PFSK-1 (cell line): ENCODE measurements around the gene CTPS1.

Experiments used
- FOXP2 ChIP-seq: optimal IDR thresholded peaks from 2 replicates; pipeline ENCODE3; 2011; ENCODE audit warnings: borderline replicate concordance, control low read depth, inconsistent platforms; ENCODE audit not compliant: insufficient read depth; ENCODE audit errors: extremely low read length, extremely low read depth
- POLR2AphosphoS5 ChIP-seq: IDR thresholded peaks from 2 replicates; pipeline ENCODE4 v1.6.1; 2012; ENCODE audit warnings: low read depth, mild to moderate bottlenecking, control low read depth, low read length, moderate library complexity
- SIN3A ChIP-seq: IDR thresholded peaks from 2 replicates; pipeline ENCODE4 v1.6.1; 2012; ENCODE audit warnings: mild to moderate bottlenecking, low read length, moderate library complexity, borderline replicate concordance; ENCODE audit not compliant: insufficient read depth
- TAF1 ChIP-seq: IDR thresholded peaks from 2 replicates; pipeline ENCODE4 v1.6.1; 2012; ENCODE audit warnings: low read length, control low read depth, borderline replicate concordance; ENCODE audit not compliant: insufficient read depth
- TF ChIP-seq, protein P1 (sequence below), 2 experiments: IDR thresholded peaks; 2 replicates each; pipeline versions ENCODE4 v1.6.1 to v1.8.0; 2011 to 2012; ENCODE audit warnings: low read depth in 2 of 2, low read length in 2 of 2, control low read depth in 1 of 2, inconsistent platforms in 1 of 2, mild to moderate bottlenecking in 1 of 2, moderate library complexity in 1 of 2; ENCODE audit not compliant: insufficient read depth in 1 of 2

CTPS1 gene

DNA sequence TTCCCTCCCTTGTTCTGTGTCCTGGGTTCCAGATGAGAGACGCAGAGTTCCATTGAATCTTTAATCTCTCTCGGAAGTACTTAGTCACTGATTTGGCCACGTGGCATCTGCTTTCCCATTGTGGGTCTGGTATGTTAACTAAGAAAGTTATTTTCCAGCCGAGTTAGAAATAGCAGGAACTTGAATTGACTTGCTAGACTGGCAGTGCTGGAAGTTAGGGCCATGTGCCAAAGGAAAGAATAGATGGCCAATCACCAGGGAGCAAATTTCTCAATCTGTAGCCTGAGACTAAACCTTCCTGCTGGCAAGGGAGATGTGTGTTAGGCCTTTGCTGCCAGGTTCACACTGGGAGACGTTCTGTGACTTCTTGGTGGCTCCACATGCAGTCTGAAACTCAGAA is 66.2 kb downstream of the CTPS1 start:
- TF ChIP-seq SIN3A (no peak), POLR2AphosphoS5 (no peak), TAF1 (no peak), FOXP2 (no peak)
- TF ChIP-seq, protein P1, sequence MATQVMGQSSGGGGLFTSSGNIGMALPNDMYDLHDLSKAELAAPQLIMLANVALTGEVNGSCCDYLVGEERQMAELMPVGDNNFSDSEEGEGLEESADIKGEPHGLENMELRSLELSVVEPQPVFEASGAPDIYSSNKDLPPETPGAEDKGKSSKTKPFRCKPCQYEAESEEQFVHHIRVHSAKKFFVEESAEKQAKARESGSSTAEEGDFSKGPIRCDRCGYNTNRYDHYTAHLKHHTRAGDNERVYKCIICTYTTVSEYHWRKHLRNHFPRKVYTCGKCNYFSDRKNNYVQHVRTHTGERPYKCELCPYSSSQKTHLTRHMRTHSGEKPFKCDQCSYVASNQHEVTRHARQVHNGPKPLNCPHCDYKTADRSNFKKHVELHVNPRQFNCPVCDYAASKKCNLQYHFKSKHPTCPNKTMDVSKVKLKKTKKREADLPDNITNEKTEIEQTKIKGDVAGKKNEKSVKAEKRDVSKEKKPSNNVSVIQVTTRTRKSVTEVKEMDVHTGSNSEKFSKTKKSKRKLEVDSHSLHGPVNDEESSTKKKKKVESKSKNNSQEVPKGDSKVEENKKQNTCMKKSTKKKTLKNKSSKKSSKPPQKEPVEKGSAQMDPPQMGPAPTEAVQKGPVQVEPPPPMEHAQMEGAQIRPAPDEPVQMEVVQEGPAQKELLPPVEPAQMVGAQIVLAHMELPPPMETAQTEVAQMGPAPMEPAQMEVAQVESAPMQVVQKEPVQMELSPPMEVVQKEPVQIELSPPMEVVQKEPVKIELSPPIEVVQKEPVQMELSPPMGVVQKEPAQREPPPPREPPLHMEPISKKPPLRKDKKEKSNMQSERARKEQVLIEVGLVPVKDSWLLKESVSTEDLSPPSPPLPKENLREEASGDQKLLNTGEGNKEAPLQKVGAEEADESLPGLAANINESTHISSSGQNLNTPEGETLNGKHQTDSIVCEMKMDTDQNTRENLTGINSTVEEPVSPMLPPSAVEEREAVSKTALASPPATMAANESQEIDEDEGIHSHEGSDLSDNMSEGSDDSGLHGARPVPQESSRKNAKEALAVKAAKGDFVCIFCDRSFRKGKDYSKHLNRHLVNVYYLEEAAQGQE (IDR thresholded peaks at IDR 0.05; ENCODE audit: insufficient read depth in 1 of 2, low read depth in 2 of 2, low read length in 2 of 2): no peak

DNA sequence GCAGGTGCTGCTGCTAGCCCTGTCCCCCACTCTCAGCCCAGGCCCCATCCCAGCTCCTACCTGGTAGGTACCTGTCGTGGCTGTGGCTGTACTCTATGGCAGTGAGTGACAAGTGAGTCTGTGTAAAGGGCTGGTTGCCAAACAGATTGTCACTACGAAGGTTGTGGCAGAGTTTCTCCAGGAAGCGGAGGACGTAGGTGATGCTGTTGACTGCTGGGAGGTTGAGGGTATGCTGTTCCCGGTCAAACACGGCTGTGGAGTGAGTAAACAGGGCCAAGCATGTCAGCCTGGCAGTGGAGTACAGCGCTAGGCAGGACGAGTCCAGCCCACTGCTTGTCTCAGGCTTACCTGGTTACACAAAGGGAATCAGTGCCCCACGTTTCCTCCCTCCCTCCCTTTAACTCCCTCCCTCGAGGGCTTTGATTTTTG is 66.9 kb downstream of the CTPS1 start:
- TF ChIP-seq FOXP2 (no peak), TAF1 (no peak), POLR2AphosphoS5 (no peak), SIN3A (no peak)
- TF ChIP-seq, protein P1 (IDR thresholded peaks at IDR 0.05; ENCODE audit: insufficient read depth in 1 of 2, low read depth in 2 of 2, low read length in 2 of 2): no peak

DNA sequence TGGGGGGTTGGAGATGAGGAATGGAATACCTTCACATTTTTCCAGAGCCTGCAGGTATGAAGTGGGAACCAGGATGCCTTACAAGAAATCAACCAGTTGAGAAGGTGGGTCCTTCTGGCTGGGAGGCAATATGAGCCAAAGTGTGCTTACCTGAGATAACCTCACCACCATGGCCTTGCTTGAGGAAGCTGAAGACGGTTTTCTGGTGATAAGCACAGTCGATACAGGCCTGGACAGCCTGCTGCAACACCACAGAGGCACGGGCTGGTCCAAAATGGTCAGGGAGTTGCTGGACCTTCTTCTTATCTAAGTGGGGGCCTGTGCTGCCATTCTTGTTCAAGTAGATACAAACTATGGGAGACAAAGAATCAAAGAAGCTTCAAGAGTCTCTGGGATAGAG is 69.0 kb downstream of the CTPS1 start:
- no peak for TF ChIP-seq SIN3A
- no peak for TF ChIP-seq POLR2AphosphoS5
- TF ChIP-seq FOXP2: no peak
- TF ChIP-seq, protein P1 (IDR thresholded peaks at IDR 0.05; ENCODE audit: insufficient read depth in 1 of 2, low read depth in 2 of 2, low read length in 2 of 2): no peak
- no peak for TF ChIP-seq TAF1

DNA sequence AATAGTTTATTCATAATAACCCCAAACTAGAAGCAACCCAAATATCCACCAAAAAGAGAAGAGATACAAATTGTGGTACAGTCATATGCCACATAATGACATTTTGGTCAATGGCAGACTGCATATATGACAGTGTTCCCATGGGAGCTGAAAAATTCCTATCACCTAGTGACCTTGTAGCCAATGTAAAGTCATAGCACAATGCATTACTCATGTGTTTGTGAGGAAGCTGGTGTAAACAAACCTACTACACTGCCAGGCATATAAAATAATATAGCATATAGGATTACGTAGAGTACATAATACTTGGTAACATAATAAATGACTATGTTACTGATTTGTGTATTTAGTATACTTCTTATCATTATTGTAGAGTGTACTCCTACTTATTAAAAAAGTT is 71.5 kb downstream of the CTPS1 start:
- TF ChIP-seq FOXP2 (no peak), TAF1 (no peak)
- TF ChIP-seq, protein P1 (IDR thresholded peaks at IDR 0.05; ENCODE audit: insufficient read depth in 1 of 2, low read depth in 2 of 2, low read length in 2 of 2): no peak

DNA sequence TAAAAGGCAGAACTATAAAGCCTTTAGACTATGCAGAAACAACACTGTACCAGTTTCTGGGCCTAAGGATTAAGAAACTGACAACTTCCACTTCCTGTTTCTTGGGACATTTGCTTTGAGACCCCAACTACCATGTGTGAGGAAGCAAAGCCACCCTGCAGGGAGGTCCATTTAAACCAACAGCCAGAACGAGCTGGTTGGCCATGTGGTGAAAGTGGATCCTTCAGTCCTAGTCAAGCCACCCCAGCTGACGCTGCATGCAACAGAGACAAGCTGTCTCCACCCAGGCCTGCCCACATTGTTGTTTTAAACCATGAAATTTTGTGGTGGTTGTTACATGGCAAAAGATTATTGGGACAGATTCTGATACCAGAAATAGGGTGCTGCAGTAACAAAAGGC is 73.8 kb downstream of the CTPS1 start:
- TF ChIP-seq POLR2AphosphoS5 (no peak), TAF1 (no peak), SIN3A (no peak), FOXP2 (no peak)
- TF ChIP-seq, protein P1 (IDR thresholded peaks at IDR 0.05; ENCODE audit: insufficient read depth in 1 of 2, low read depth in 2 of 2, low read length in 2 of 2): no peak
